Endothelial cell of umbilical vein (primary cell): ENCODE data around the gene GPR108. TPM values are rescaled to one million over a fixed set of nuclear protein-coding genes. Genes with fewer than 3 reads are reported as not detected.
A peak's percentile ranks its signal among the peaks of the same experiment; 100 is the strongest.

Source experiments
- BruUV-seq: library from RNA; stranded (reverse); fragments of 400-500 nt; replicated peaks from 2 replicates; lab custom pipeline; 2021; lab: Mats Ljungman, UMichigan
- CTCF ChIA-PET: fragments of 300-600, 350-600 bp; sonication (Branson Sonifier 250); formaldehyde crosslinking; loops from one replicate; lab custom pipeline; 2021; ENCODE audit warnings: antibody characterized with exemption, inconsistent platforms; lab: Charles Lee
- POLR2A ChIA-PET: fragments of 300-600, 350-600 bp; sonication (Branson Sonifier 250); formaldehyde crosslinking; loops from one replicate; lab custom pipeline; 2021; ENCODE audit warnings: antibody characterized with exemption, inconsistent platforms; lab: Charles Lee
- DNase-seq: peaks from one replicate; pipeline ENCODE4 v3.0.0-alpha.2; 2011; ENCODE audit warnings: low read depth, low spot score
- FAIRE-seq: peaks from 2 replicates; lab custom pipeline; 2011; peaks lifted over from hg19 to GRCh38; lab: Jason Lieb, UNC
- H2AFZ ChIP-seq: 2 replicates; pipeline ENCODE4 v1.6.0; 2012; ENCODE audit warnings: low read depth, low read length, control low read depth, inconsistent platforms
- H3K27ac ChIP-seq: 2 replicates; pipeline ENCODE4 v1.5.1; 2011; ENCODE audit warnings: low read depth, mild to moderate bottlenecking, control low read depth, low read length, moderate library complexity; ENCODE audit not compliant: insufficient read depth
- H3K27me3 ChIP-seq, 2 experiments: 2 replicates each; pipeline versions ENCODE4 v1.6.0 to v1.6.1; 2011; ENCODE audit warnings: low read length in 2 of 2, mixed read lengths in 1 of 2; ENCODE audit not compliant: control insufficient read depth in 2 of 2, insufficient read depth in 2 of 2
- H3K36me3 ChIP-seq, 2 experiments: 2 replicates in 1 of 2; 3 replicates in 1 of 2; pipeline ENCODE4 v1.5.1; 2011; ENCODE audit warnings: low read length in 2 of 2, mild to moderate bottlenecking in 1 of 2, moderate library complexity in 1 of 2; ENCODE audit not compliant: control insufficient read depth in 2 of 2, insufficient read depth in 2 of 2; ENCODE audit errors: extremely low read depth in 1 of 2
- H3K4me1 ChIP-seq: 3 replicates; pipeline ENCODE4 v1.5.1; 2011; ENCODE audit warnings: mild to moderate bottlenecking, low read length; ENCODE audit not compliant: control insufficient read depth, insufficient read depth; ENCODE audit errors: extremely low read depth
- H3K4me2 ChIP-seq: 2 replicates; pipeline ENCODE4 v1.6.1; 2011; ENCODE audit warnings: low read length, control low read depth, mixed read lengths; ENCODE audit not compliant: insufficient read depth
- H3K4me3 ChIP-seq, 3 experiments: fragments of 200-600 bp in 1 of 3; sonication (generic), shearing (Covaris generic) in 1 of 3; replicated peaks in 1 of 3; 2 replicates each; pipeline ENCODE4 v1.5.1; 2011 to 2016; ENCODE audit warnings: control low read depth in 3 of 3, low read length in 3 of 3, mild to moderate bottlenecking in 2 of 3, inconsistent platforms in 1 of 3, low read depth in 1 of 3, moderate library complexity in 1 of 3; ENCODE audit not compliant: insufficient read depth in 1 of 3
- H3K79me2 ChIP-seq: 2 replicates; pipeline ENCODE4 v1.6.0; 2012; ENCODE audit warnings: low read length, inconsistent platforms; ENCODE audit not compliant: control insufficient read depth, insufficient read depth
- H3K9ac ChIP-seq: replicated peaks from 2 replicates; pipeline ENCODE3; 2011; ENCODE audit warnings: low read length, control low read depth; ENCODE audit not compliant: insufficient read depth; ENCODE audit errors: extremely low read depth
- H3K9me1 ChIP-seq: replicated peaks from 3 replicates; pipeline ENCODE4 v1.6.0; 2011; ENCODE audit warnings: mild to moderate bottlenecking, low read length; ENCODE audit not compliant: control insufficient read depth, insufficient read depth; ENCODE audit errors: extremely low read depth
- H3K9me3 ChIP-seq: replicated peaks from 2 replicates; pipeline ENCODE4 v1.5.1; 2012; ENCODE audit warnings: low read length, inconsistent platforms; ENCODE audit not compliant: control insufficient read depth, insufficient read depth
- H4K20me1 ChIP-seq: replicated peaks from 2 replicates; pipeline ENCODE3; 2011; ENCODE audit warnings: mild to moderate bottlenecking, low read length; ENCODE audit not compliant: control insufficient read depth, insufficient read depth; ENCODE audit errors: extremely low read depth
- CTCF ChIP-seq, 2 donors: IDR thresholded peaks; 1 replicate in 1 of 2; 2 replicates in 1 of 2; pipeline ENCODE4 v1.5.1; 2011; ENCODE audit warnings: low read length in 2 of 2, mild to moderate bottlenecking in 2 of 2, moderate library complexity in 2 of 2, control low read depth in 1 of 2, inconsistent platforms in 1 of 2, low read depth in 1 of 2; ENCODE audit not compliant: insufficient read depth in 1 of 2; ENCODE audit errors: extremely low read depth in 1 of 2
- EZH2 ChIP-seq: IDR thresholded peaks from 2 replicates; pipeline ENCODE4 v1.6.1; 2012; ENCODE audit warnings: borderline replicate concordance, low read depth, mild to moderate bottlenecking, moderate library complexity, low read length, inconsistent platforms; ENCODE audit not compliant: severe bottlenecking
- FOS ChIP-seq: IDR thresholded peaks from 2 replicates; pipeline ENCODE4 v1.6.1; 2011; ENCODE audit warnings: mild to moderate bottlenecking, low read length, moderate library complexity, borderline replicate concordance; ENCODE audit not compliant: insufficient read depth
- GATA2 ChIP-seq: IDR thresholded peaks from 2 replicates; pipeline ENCODE4 v1.7.0; 2011; ENCODE audit warnings: low read depth, mild to moderate bottlenecking, moderate library complexity, mixed read lengths, low read length; ENCODE audit not compliant: insufficient read length, insufficient read depth
- JUN ChIP-seq: IDR thresholded peaks from 2 replicates; pipeline ENCODE4 v1.6.1; 2011; ENCODE audit warnings: borderline replicate concordance, low read depth; ENCODE audit not compliant: insufficient read length, insufficient read depth
- MAX ChIP-seq: IDR thresholded peaks from 2 replicates; pipeline ENCODE4 v1.6.1; 2011; ENCODE audit not compliant: insufficient read depth, insufficient read length
- MYC ChIP-seq: IDR thresholded peaks from one replicate; pipeline ENCODE4 v1.6.1; 2011; ENCODE audit warnings: mild to moderate bottlenecking, low read depth, low read length
- POLR2A ChIP-seq: IDR thresholded peaks from 2 replicates; pipeline ENCODE4 v1.6.1; 2012; ENCODE audit warnings: low read depth, mild to moderate bottlenecking, control low read depth, low read length
- POLR2AphosphoS5 ChIP-seq: IDR thresholded peaks from 2 replicates; pipeline ENCODE4 v1.6.1; 2012; ENCODE audit warnings: low read depth, mild to moderate bottlenecking, control low read depth, low read length, moderate library complexity; ENCODE audit not compliant: insufficient read depth
- dilution Hi-C: fragments of 300-500 bp; cut with MboI; formaldehyde crosslinking; loops from one replicate; pipeline ENCODE4 v1.15.0; 2019; ENCODE audit warnings: low sequenced_read_pairs; ENCODE audit not compliant: extremely low pct_ligation_motif_present
- intact Hi-C: fragments of 100-400 bp; cut with micrococcal nuclease; formaldehyde crosslinking; loops from one replicate; pipeline ENCODE4 v1.10.0; 2022
- polyA plus RNA-seq, 4 experiments: library from polyadenylated mRNA; depleted of rRNA in 3 of 4; stranded (reverse) in 3 of 4; unstranded in 1 of 4; fragments of >200 nt; gene quantifications; 2 replicates each; pipeline versions ENCODE4 v1.2.1 to v1.2.3, GENCODE V29; 2011 to 2012; ENCODE audit warnings: missing spikeins in 1 of 4
- total RNA-seq: library from RNA; stranded (reverse); gene quantifications from 2 replicates; pipeline ENCODE4 v1.2.3, GENCODE V29; 2021

The GPR108 gene
- total and polyA plus RNA-seq, 2 donors (not counting 3 experiments of a cell fraction or from before 2014, with no cell fraction given): 68.5 to 80.2 TPM

GRCh38 chr19:6717036-6717435 lies 20.3 kb downstream of the GPR108 start:
- H3K9me1 ChIP-seq: no peaks in the 10 kb centered on the region
- H3K36me3 ChIP-seq: no peaks in the 10 kb centered on the region
- dilution Hi-C loops (no loop called here), intact Hi-C loops (no loop called here)
- H3K27ac ChIP-seq: no peak overlapping the region
- DNase-seq (no peak), FAIRE-seq (peak; percentile 31)
- TF ChIP-seq CTCF (IDR thresholded peaks at IDR 0.05; ENCODE audit: extremely low read depth in 1 of 2, insufficient read depth in 1 of 2, low read depth in 1 of 2, low read length in 2 of 2) (no peak), GATA2 (no peak), POLR2AphosphoS5 (no peak), MAX (no peak), EZH2 (no peak), JUN (no peak), MYC (no peak), POLR2A (no peak), FOS (no peak)
- no peaks in the 10 kb centered on the region for H3K79me2 ChIP-seq
- H3K4me2 ChIP-seq: no peak overlapping the region
- H3K27me3 ChIP-seq: no peaks in the 10 kb centered on the region
- H3K9me3 ChIP-seq: no peaks in the 10 kb centered on the region
- no peaks in the 10 kb centered on the region for H4K20me1 ChIP-seq
- no peaks in the 10 kb centered on the region for H3K4me1 ChIP-seq
- BruUV-seq: no TSS peak
- H3K4me3 ChIP-seq: no peak overlapping the region
- ChIA-PET CTCF (no interaction called here), POLR2A (no interaction called here)
- no peak overlapping the region for H3K9ac ChIP-seq
- H2AFZ ChIP-seq: no peak overlapping the region
